NOMO-1 treated with dmso at 0.1 percent for 144 hours (cell line): Measurements from ENCODE around the gene TNFAIP3.

Source experiments
- DNase-seq: peaks from one replicate; lab custom pipeline; 2025; ENCODE audit not compliant: unreplicated experiment; lab: John Stamatoyannopoulos, UW

Gene TNFAIP3

DNA sequence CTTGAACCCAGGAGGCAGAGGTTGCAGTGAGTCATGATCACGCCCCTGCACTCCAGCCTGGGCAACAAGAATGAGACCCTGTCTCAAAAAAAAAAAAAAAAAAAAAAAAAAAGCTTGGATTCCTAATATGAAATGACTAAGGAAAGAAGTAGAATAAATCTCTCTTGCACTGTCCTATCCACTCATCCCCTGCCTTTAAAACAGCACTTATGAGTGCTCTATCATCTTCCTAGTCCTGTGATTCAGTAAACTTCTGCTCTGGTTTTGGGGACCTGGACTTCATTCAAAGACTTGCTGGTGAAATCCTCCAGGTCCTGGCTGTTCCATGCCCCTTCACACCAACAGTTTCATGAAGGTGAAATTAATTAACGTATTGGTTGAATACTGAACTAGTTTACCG, 29.6 kb downstream of the TNFAIP3 start:
- DNase-seq: no peak

DNA sequence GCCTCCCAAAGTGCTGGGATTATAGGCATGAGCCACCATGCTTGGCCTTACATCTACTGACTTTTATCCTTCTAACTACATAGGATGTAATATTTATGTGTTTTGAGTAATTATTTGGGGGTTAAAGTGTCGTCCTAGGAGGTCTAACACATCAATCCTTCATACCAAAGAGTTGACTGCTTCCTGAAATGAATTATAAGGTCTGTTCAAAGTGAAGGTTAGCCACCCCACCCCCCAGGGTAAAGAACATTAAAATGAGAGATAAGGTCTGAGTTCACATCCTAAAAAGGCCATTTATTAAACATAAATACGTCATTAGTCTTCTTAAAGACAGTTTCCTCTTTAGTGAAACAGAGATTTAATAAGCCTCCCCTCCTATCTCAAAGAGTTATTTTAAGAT, 33.8 kb downstream of the TNFAIP3 start:
- DNase-seq: no peak

DNA sequence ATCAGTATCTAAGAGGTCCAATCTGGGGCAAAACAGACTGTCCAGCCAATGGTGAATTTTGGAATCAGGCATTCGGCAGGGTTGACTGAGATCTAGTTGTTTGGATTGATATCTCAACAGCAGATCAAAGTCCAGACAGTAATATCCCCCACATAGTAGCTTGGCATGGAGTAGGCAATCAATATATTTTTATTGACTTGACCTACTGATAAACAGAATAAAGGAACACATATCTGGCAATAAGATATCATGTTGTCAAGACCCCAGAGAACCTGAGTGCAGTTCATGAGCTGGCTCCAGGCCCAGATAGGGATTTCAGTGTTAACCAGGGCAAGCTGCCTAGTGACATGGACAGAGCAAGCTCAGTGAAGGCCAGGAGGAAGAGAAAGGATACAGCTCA, 34.4 kb downstream of the TNFAIP3 start:
- DNase-seq: no peak

DNA sequence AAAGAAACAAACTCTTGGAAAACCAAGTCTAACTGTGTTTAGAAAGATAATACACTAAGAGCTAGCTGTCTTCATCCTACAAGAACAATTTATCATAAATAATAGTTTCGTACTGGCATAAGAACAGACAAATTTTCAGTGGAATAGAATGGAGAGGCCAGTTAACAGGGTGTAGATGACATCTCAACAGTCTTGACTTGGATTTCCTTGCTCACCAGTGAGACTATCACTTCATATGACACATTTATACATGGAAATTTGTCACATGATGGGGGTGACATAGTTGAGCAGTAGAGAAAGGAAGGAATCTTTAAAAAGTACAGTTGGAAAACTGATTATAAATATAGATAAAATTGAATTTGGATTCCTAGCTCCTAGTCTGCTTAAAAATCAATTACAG, 35.6 kb downstream of the TNFAIP3 start:
- no peak for DNase-seq

DNA sequence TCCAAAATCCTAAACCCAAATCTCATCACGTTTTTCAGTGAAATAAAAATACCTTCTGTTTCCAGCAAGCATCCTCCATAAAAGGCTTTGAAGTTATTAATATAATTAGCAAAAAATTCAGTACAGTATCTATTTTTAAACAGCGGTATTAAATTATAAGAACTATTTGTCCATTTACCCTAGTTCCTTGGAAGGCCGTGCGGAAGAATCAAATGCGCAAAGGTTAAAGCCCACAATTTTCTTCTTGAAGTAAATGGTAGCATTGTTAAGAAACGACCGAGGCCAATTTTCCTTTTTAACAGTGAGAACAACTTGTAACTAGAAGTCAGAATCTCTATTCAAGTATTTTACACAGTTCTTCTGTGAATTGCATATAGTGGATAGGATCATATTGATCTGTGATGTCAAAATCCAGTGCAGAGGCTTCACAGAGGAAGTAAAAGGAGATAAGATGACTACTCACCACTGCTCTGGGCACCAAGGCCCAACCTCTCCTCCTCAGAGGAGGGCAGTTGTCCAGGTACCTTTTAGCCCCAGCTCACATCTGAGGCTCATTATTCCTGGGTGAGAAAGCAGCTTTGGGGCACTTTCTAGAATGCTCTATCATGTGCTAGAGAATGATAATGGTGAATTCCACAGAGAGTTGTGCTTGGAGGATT, 36.3 kb downstream of the TNFAIP3 start:
- DNase-seq: no peak

DNA sequence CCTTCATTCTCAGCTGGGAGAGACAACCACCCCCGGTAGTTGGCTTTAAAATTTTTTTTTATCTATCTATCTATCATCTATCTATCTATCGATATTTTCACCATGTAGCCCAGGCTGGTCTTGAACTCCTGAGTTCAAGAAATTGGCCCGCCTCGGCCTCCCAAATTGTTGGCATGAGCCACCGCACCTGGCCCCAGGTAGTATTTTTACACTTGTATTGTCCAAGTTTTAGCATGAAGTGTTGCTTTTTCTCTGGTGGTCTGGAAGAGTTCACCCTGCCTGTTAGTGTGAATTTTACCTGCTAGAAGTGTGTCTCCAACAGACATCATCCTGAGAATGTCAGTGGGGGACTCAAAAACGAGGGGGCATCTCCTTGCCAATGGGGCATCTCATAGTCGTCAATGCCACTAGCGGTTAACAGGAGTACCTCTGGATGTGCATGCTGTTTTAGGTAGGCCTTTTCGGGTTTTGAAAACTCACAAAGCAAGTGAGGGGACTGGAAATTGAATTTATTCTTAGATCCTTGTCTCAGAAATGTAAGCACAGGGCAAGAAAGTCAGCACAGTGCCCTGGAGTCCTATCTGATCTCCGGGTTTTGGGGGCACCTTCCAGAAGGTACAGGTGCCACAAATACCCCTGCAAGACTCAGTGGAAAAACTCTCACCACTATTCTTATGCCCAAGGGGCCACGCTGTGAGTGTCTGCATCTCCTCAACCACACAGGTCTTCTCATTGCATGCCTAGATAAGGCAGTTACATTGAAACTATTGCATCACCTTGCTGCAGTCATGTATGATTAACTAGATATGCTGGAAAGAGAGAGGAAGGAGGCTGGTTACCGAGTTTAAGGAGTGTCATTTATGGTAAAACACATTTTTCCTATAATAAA, 37.1 kb downstream of the TNFAIP3 start:
- peak; percentile 59 for DNase-seq

DNA sequence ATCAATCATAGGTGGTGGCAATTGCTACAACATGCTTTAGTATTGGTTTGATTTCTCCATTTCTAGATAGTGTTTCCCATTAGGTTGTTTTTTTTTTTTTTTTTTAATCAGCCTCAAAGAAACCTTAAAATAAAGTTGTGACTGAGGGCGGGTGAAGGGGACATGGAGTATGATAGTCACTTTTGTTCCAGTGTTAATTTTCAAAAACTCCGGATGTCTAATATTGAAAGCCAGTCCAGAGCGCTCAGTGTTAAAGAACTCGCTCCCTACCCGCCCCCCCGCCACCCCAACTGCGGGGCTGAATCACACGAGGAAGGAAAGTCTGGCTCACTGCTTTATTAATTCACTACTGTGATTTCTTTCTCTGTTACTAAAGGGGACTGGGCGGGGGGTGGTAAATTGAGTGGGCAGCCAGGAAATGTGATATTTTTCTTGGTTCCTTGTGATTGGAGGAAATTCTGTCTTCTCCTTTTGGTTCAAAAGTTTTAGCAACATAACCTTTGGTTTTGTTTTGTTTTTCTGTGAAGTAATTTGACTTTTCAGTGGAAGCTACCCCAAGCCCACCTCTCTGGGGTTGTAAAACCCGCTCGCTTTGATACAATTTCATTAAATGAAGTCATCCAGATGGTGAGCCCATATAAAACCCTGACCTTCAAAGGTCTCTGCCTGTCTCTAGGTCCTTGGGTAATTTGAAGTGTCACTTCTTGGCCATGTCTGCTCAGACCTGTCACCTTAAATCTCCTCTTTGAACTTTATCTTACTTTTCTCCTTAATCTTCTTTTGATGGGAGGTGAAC, 38.0 kb downstream of the TNFAIP3 start:
- no peak for DNase-seq

DNA sequence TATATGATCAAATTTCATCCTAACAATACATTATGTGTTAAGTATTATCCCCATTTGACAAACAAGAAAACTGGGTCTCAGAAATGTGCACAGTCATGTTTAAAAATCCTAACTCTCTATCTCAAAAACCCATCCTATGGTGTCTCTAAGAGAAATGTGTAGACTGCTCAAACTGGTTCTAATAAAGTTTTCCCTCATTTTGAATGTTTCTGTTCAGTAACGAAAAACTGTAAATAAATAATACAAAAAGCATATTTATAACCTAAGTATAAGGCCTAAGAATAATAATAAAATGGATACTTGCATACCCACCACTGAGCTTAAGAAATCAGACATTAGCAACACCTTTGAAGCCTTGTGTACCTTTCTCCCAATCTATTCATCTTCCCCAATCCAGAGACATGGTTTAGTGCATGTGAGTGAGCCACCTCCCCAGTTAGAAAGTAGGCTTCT, 39.0 kb downstream of the TNFAIP3 start:
- no peak for DNase-seq

DNA sequence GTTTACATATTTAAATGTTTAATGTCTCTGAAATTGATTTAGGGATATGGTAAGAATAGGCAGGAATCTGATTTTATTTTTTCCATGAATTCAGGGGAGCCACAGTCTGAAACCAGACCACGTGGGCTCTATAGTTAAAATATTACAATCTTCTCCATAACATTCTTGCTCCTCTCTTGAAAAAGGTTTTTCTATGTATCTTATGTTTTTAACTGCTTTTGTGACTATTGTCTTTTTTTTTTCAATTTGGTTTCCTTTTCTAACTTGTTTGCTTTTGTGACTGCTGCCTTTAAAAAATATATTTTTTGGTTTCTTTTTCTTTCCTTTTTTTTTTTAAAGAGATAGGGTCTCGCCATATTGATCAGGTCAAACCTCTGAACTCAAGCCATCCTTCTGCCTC, 40.1 kb downstream of the TNFAIP3 start:
- no peak for DNase-seq

DNA sequence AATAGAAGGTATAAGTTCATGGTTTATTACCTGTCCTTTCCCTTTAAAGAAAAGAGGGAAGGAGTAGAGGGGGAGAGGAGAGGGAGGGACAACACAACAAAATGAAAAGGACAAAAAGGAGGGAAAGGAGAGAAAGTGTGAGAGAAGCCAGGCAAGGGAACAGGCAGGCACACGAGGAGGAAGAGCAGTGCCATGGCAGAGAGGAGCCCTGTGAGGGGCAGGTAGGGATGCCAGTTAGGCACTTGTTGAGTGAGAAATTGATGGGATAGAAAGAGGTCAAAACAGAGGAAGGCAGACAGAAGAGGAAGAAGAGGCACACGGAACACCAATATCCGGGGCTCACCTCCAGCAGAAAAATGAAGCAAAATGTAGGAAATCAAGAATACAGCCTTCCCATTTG, 42.5 kb downstream of the TNFAIP3 start:
- DNase-seq: no peak

DNA sequence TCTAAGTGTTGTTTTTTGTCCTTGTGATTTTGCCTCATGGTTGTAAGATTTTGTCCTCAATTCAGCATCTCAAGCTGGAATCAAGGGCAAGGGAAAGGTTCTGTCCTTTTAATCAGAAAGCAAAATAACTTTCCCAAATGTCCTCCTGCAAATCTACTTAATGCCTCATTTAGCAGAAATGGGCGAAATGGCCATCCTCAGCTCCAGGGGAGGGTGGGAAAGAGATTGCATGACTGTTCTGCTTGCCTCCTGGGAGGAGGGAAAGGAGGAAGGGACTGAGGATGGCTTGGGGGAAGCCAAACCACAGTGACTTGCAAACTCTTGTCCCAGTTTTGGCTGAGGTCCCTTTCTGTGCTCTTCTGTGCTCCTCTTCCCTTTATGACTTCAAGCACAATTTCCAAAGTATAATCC, 43.4 kb downstream of the TNFAIP3 start:
- no peak for DNase-seq

DNA sequence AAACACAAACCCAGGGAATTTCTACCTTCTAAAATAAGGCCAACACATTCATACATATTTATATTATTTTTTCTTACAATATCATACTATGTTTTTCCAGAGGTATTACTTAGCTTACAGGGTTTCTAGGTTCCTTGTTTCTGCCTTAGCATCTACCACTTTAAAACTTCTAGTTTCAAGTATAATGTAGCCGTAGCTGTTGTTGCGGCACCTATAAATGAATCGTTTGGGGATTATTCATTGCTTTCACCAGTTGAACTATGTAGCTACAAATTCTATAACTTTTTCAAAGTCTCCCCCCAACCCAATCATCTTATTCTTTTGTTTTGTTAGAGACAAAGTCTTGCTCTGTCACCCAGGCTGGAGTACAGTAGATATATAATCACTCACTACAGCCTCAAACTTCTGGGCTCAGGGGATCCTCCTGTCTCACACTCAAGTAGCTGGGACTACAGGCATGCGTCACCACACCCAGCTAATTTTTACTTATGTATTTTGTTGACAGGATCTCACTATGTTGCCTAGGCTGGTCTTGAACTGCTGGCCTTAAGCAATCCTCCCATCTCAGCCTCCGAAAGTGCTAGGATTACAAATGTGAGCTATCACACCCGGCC, 43.9 kb downstream of the TNFAIP3 start:
- no peak for DNase-seq

DNA sequence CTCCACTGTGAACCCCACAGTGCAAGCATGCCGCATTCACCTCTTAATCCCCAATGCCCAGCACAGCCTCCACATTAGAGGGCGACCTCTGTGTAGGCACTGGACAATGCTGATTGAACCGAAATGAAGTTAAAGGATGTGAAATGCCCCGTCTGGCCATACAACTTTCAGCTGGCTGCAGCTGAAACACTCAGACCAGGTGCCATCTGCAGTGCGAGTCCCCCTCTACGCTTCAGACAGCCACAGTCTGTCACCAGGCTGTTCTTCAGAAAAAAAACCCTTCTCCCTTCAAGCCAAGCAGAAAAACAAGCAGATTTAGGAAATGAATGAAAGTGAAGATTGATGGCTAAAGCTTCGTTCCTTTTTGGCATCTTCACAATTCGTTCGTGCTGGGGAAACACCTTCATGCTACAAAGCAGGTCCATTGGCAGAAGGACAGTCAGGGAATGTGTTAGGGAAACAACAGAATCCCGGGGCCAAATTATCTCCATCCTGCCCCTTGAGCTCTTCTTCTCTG, 44.7 kb downstream of the TNFAIP3 start:
- no peak for DNase-seq

DNA sequence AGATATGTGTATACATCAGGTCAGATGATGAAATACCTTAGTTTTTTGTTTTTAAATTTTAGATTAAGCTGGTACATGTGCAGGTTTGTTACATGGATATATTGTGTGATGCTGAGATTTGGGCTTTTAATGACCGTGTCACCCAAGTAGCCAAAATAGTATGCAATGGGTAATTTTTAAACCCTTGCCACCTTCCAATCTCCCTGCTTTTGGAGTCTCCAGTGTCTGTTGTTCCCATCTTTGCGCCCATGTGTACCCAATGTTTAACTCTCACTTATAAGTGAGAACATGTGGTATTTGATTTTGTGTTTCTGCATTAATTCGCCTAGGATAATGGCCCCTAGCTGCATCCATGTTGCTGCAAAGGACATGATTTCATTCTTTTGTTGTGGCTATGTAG, 45.8 kb downstream of the TNFAIP3 start:
- DNase-seq: no peak

DNA sequence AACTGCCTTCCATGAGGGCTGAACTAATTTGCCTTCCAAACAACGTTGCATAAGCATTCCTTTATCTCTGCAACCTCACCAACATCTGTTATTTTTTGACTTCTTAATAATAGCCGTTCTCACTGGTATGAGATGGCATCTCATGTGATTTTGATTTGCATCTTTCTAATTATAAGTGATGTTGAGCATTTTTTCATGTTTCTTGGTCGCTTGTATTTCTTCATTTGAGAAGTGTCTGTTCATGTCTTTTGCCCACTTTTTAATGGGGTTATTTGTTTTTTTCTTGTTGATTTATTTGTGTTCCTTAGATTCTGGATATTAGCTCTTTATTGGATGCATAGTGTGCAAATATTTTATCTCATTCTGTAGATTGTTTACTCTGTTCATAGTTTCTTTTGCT, 46.4 kb downstream of the TNFAIP3 start:
- no peak for DNase-seq

DNA sequence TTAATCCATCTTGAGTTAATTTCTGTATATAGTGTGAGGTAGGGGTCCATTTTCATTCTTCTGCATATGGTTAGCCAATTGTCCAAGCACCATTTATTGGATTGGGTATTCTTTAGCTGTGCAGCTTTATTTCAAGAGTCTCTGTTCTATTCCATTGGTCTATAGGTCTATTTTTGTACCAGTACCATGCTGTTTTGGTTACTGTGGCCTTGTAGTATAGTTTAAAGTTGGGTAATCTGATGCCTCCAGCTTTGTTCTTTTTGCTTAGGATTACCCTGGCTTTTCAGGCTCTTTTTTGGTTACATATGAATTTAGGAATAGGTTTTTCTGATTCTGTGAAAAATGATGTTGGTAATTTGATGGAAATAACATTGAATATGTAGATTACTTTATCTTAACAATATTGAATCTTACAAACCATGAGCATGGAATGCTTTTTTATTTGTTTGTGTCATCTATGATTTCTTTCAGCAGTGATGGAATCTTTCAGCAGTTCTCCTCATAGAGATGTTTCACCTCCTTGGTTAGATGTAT, 47.0 kb downstream of the TNFAIP3 start:
- no peak for DNase-seq

DNA sequence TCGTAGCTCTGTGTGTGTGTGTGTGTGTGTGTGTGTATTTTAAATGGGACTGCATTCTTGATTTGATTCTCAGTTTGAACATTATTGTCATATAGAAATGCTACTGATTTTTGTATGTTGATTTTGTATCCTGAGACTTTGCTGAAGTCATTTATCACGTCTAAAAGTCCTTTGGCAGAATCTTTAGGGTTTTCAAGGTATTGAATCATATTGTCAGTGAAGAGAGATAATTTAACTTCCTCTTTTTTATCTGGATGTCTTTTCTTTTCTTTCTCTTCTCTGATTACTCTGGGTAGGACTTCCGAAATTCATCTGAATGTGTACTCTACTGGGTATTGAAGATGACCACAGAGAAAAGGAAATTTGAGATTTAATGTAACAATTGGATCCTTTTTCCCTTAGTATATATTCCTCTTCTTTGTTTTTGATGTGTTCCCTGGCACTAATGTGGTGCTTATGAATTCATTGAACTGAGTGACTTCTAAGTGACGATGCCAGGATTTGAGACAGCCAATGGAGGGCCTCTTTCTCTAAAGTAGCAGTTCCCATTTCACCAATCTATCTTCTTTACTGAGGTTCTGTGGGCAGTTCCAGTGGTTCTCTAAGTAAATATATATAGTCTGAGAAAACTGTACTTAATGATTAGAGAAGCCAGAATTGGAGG, 47.6 kb downstream of the TNFAIP3 start:
- DNase-seq: no peak

DNA sequence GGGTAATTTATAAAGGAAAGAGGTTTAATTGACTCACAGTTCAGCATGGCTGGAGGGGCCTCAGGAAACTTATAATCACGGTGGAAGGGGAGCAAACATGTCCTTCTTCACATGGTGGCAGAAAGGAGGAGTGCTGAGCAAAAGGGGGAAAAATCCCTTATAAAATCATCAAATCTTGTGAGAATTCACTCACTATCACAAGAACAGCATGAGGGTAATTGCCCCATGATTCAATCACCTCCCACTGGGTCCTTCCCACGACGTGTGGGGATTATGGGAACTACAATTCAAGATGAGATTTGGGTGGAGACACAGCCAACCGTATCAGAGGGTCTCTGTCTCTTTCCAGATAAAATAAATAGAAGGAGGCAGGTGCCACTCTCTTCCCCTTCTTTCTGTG, 48.7 kb downstream of the TNFAIP3 start:
- no peak for DNase-seq

DNA sequence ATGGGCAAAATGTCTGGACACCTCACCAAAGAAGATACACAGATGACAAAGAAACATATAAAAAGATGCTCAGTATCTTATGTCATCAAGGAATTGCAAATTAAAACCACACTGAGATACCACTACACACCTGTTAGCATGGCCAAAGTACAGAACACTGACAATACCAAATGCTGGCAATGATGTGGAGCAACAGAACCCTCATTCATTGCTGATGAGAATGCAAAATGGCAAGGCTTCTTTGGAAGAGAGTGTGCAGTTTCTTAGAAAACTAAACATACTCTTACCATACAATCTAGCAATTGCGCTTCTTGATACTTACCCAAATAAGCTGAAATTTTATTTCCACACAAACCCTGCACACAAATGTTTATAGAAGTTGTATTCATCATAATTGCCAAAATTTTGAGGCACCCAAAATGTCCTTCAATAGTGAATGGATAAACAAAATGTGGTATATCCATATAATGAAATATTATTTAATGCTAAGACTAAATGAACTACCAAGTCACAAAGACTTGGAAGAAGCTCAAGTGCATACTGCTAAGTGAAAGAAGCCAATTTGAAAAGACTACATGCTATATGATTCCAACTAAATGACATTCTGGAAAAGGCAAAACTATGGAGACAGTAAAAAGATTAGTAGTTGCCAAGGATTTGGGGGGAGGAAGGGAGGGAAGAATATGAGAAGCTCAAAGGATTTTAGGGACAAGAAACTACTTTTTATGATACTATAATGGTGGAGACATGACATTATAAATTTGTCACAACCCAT, 50.7 kb downstream of the TNFAIP3 start:
- DNase-seq: no peak

DNA sequence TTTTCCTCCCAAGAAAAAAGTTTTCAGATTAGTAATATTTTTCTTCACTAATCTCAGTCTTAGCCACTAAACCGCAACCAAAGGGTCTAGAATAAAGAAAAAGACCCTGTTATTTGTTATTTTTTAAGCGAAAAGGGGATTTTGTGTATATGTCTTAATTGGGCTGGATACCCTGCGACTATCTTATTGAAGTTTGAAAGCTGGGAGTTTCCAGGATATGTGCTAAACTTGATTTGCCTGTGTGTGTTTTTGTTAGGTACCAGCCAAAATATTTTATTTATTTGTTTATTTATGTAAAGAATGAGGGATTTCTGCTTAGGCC, 52.4 kb downstream of the TNFAIP3 start:
- no peak for DNase-seq
